ENCODE measurements around the gene CHSY1.

Gene CHSY1

GRCh38 chr15:101168898-101169494 is 82.9 kb downstream of the CHSY1 start:
- no peak overlapping the region for H3K18ac ChIP-seq (ENCODE audit: low read length)
- peaks cover 2% of the 10 kb centered on the region for H3K79me1 ChIP-seq (ENCODE audit: low read depth, low read length)
- H2AK5ac ChIP-seq (ENCODE audit: low read depth, low read length) = no peak overlapping the region
- H3K27me3 ChIP-seq (ENCODE audit: control insufficient read depth in 3 of 3, insufficient read depth in 3 of 3, low read depth in 1 of 3, low read length in 3 of 3) = no peaks in the 10 kb centered on the region
- no peak overlapping the region for H4K91ac ChIP-seq (ENCODE audit: low read depth, low read length, poor library complexity)
- H2BK120ac ChIP-seq (ENCODE audit: low read depth, low read length) = no peak overlapping the region
- WGBS, 2 donors (ENCODE audit: extremely low coverage in 2 of 2, insufficient read length in 2 of 2, insufficient replicate concordance in 1 of 2) = no CpG with 5 or more reads among the region's 6 CpGs
- H3K27ac ChIP-seq (replicated peaks; ENCODE audit: low read length) = no peak overlapping the region
- no peak overlapping the region for H2BK15ac ChIP-seq (ENCODE audit: low read length)
- no peak overlapping the region for H3K9ac ChIP-seq (ENCODE audit: low read depth, low read length, poor library complexity)
- H3K9me3 ChIP-seq (replicated peaks in 1 of 2; ENCODE audit: control insufficient read depth in 2 of 2, insufficient read depth in 1 of 2, low read depth in 1 of 2, low read length in 2 of 2) = peaks cover 4 to 9% of the 10 kb centered on the region in 2 donors
- H3K4me2 ChIP-seq (ENCODE audit: insufficient read depth, low read length, poor library complexity, severe bottlenecking) = no peak overlapping the region
- H3K4me3 ChIP-seq (ENCODE audit: low read length in 2 of 2) = no peak overlapping the region
- peaks cover 0 to 5% of the 10 kb centered on the region in 2 donors for H3K4me1 ChIP-seq (ENCODE audit: control insufficient read depth in 2 of 2, insufficient read depth in 1 of 2, low read depth in 1 of 2, low read length in 2 of 2)
- H2AFZ ChIP-seq (ENCODE audit: low read length) = no peak overlapping the region
- no peak overlapping the region for H3K14ac ChIP-seq (ENCODE audit: low read length)
- no peak overlapping the region for H3K23ac ChIP-seq (ENCODE audit: low read depth, low read length, poor library complexity)
- no peak overlapping the region for H4K8ac ChIP-seq (ENCODE audit: low read depth, low read length)
- peak overlapping the region; percentile 41 for H2BK5ac ChIP-seq (ENCODE audit: low read length)
- H2BK12ac ChIP-seq (ENCODE audit: low read length) = no peak overlapping the region
- no peak for DNase-seq (ENCODE audit: low spot score)
- peaks cover 3 to 6% of the 10 kb centered on the region in 2 donors for H3K36me3 ChIP-seq (replicated peaks in 1 of 2; ENCODE audit: control insufficient read depth in 2 of 2, insufficient read depth in 2 of 2, low read length in 2 of 2)
- H3K4ac ChIP-seq (ENCODE audit: low read length) = no peak overlapping the region

GRCh38 chr15:101168463-101168824 is 83.4 kb downstream of the CHSY1 start:
- Histone ChIP-seq H2BK15ac (ENCODE audit: low read length) (no peak overlapping the region), H3K4me1 (ENCODE audit: control insufficient read depth in 2 of 2, insufficient read depth in 1 of 2, low read depth in 1 of 2, low read length in 2 of 2) (peaks cover 0 to 1% of the 10 kb centered on the region in 2 donors), H4K91ac (ENCODE audit: low read depth, low read length, poor library complexity) (no peak overlapping the region), H3K4me3 (ENCODE audit: low read length in 2 of 2) (no peak overlapping the region), H2BK12ac (ENCODE audit: low read length) (no peak overlapping the region), H3K14ac (ENCODE audit: low read length) (no peak overlapping the region), H3K18ac (ENCODE audit: low read length) (no peak overlapping the region), H4K8ac (ENCODE audit: low read depth, low read length) (no peak overlapping the region), H2AFZ (ENCODE audit: low read length) (no peak overlapping the region), H2BK5ac (ENCODE audit: low read length) (no peak overlapping the region), H3K23ac (ENCODE audit: low read depth, low read length, poor library complexity) (no peak overlapping the region), H3K9ac (ENCODE audit: low read depth, low read length, poor library complexity) (no peak overlapping the region), H3K4me2 (ENCODE audit: insufficient read depth, low read length, poor library complexity, severe bottlenecking) (no peak overlapping the region), H3K9me3 (replicated peaks in 1 of 2; ENCODE audit: control insufficient read depth in 2 of 2, insufficient read depth in 1 of 2, low read depth in 1 of 2, low read length in 2 of 2) (peaks cover 4 to 9% of the 10 kb centered on the region in 2 donors), H3K4ac (ENCODE audit: low read length) (no peak overlapping the region), H2BK120ac (ENCODE audit: low read depth, low read length) (no peak overlapping the region), H3K36me3 (replicated peaks in 1 of 2; ENCODE audit: control insufficient read depth in 2 of 2, insufficient read depth in 2 of 2, low read length in 2 of 2) (peaks cover under 1 to 1% of the 10 kb centered on the region in 2 donors), H3K27me3 (ENCODE audit: control insufficient read depth in 3 of 3, insufficient read depth in 3 of 3, low read depth in 1 of 3, low read length in 3 of 3) (no peaks in the 10 kb centered on the region), H3K79me1 (ENCODE audit: low read depth, low read length) (peaks cover 2% of the 10 kb centered on the region), H2AK5ac (ENCODE audit: low read depth, low read length) (no peak overlapping the region), H3K27ac (replicated peaks; ENCODE audit: low read length) (no peak overlapping the region)
- DNase-seq (ENCODE audit: low spot score) = no peak
- WGBS, 2 donors (ENCODE audit: extremely low coverage in 2 of 2, insufficient read length in 2 of 2, insufficient replicate concordance in 1 of 2) = no CpG with 5 or more reads among the region's 1 CpG

GRCh38 chr15:101167753-101168462 is 83.9 kb downstream of the CHSY1 start:
- peaks cover 0 to 1% of the 10 kb centered on the region in 2 donors for H3K36me3 ChIP-seq (replicated peaks in 1 of 2; ENCODE audit: control insufficient read depth in 2 of 2, insufficient read depth in 2 of 2, low read length in 2 of 2)
- H4K91ac ChIP-seq (ENCODE audit: low read depth, low read length, poor library complexity) = no peak overlapping the region
- no peaks in the 10 kb centered on the region for H3K4me1 ChIP-seq (ENCODE audit: control insufficient read depth in 2 of 2, insufficient read depth in 1 of 2, low read depth in 1 of 2, low read length in 2 of 2)
- H2BK12ac ChIP-seq (ENCODE audit: low read length) = no peak overlapping the region
- H3K4me2 ChIP-seq (ENCODE audit: insufficient read depth, low read length, poor library complexity, severe bottlenecking) = no peak overlapping the region
- DNase-seq (ENCODE audit: low spot score) = no peak
- H3K79me1 ChIP-seq (ENCODE audit: low read depth, low read length) = peaks cover 2% of the 10 kb centered on the region
- H3K27me3 ChIP-seq (ENCODE audit: control insufficient read depth in 3 of 3, insufficient read depth in 3 of 3, low read depth in 1 of 3, low read length in 3 of 3) = no peaks in the 10 kb centered on the region
- H2AFZ ChIP-seq (ENCODE audit: low read length) = no peak overlapping the region
- H2BK5ac ChIP-seq (ENCODE audit: low read length) = no peak overlapping the region
- H3K14ac ChIP-seq (ENCODE audit: low read length) = no peak overlapping the region
- WGBS, 2 donors (ENCODE audit: extremely low coverage in 2 of 2, insufficient read length in 2 of 2, insufficient replicate concordance in 1 of 2) = no CpG with 5 or more reads among the region's 13 CpGs
- no peak overlapping the region for H3K27ac ChIP-seq (replicated peaks; ENCODE audit: low read length)
- no peak overlapping the region for H3K4ac ChIP-seq (ENCODE audit: low read length)
- no peak overlapping the region for H2BK15ac ChIP-seq (ENCODE audit: low read length)
- no peak overlapping the region for H3K9ac ChIP-seq (ENCODE audit: low read depth, low read length, poor library complexity)
- no peak overlapping the region for H2BK120ac ChIP-seq (ENCODE audit: low read depth, low read length)
- no peak overlapping the region for H4K8ac ChIP-seq (ENCODE audit: low read depth, low read length)
- no peak overlapping the region for H3K4me3 ChIP-seq (ENCODE audit: low read length in 2 of 2)
- H3K23ac ChIP-seq (ENCODE audit: low read depth, low read length, poor library complexity) = no peak overlapping the region
- peaks cover 4 to 9% of the 10 kb centered on the region in 2 donors for H3K9me3 ChIP-seq (replicated peaks in 1 of 2; ENCODE audit: control insufficient read depth in 2 of 2, insufficient read depth in 1 of 2, low read depth in 1 of 2, low read length in 2 of 2)
- H2AK5ac ChIP-seq (ENCODE audit: low read depth, low read length) = no peak overlapping the region
- H3K18ac ChIP-seq (ENCODE audit: low read length) = peak overlapping the region; percentile 31

- H3K4me2 ChIP-seq (ENCODE audit: insufficient read depth, low read length, poor library complexity, severe bottlenecking) = no peak overlapping the region
- no peak overlapping the region for H2BK15ac ChIP-seq (ENCODE audit: low read length)
- H3K36me3 ChIP-seq (replicated peaks in 1 of 2; ENCODE audit: control insufficient read depth in 2 of 2, insufficient read depth in 2 of 2, low read length in 2 of 2) = peaks cover 0 to 1% of the 10 kb centered on the region in 2 donors
- H3K9me3 ChIP-seq (replicated peaks in 1 of 2; ENCODE audit: control insufficient read depth in 2 of 2, insufficient read depth in 1 of 2, low read depth in 1 of 2, low read length in 2 of 2) = peaks cover 4 to 9% of the 10 kb centered on the region in 2 donors
- no peak overlapping the region for H3K14ac ChIP-seq (ENCODE audit: low read length)
- no peak for DNase-seq (ENCODE audit: low spot score)
- WGBS, 2 donors (ENCODE audit: extremely low coverage in 2 of 2, insufficient read length in 2 of 2, insufficient replicate concordance in 1 of 2) = no CpG with 5 or more reads among the region's 3 CpGs
- no peak overlapping the region for H3K4me3 ChIP-seq (ENCODE audit: low read length in 2 of 2)
- H3K23ac ChIP-seq (ENCODE audit: low read depth, low read length, poor library complexity) = no peak overlapping the region
- no peak overlapping the region for H3K9ac ChIP-seq (ENCODE audit: low read depth, low read length, poor library complexity)
- H2BK5ac ChIP-seq (ENCODE audit: low read length) = no peak overlapping the region
- H3K27ac ChIP-seq (replicated peaks; ENCODE audit: low read length) = no peak overlapping the region
- no peak overlapping the region for H3K4ac ChIP-seq (ENCODE audit: low read length)
- no peak overlapping the region for H2BK12ac ChIP-seq (ENCODE audit: low read length)
- no peak overlapping the region for H4K91ac ChIP-seq (ENCODE audit: low read depth, low read length, poor library complexity)
- no peak overlapping the region for H4K8ac ChIP-seq (ENCODE audit: low read depth, low read length)
- H2BK120ac ChIP-seq (ENCODE audit: low read depth, low read length) = no peak overlapping the region
- no peak overlapping the region for H2AK5ac ChIP-seq (ENCODE audit: low read depth, low read length)
- no peak overlapping the region for H3K18ac ChIP-seq (ENCODE audit: low read length)
- no peaks in the 10 kb centered on the region for H3K4me1 ChIP-seq (ENCODE audit: control insufficient read depth in 2 of 2, insufficient read depth in 1 of 2, low read depth in 1 of 2, low read length in 2 of 2)
- peaks cover 2% of the 10 kb centered on the region for H3K79me1 ChIP-seq (ENCODE audit: low read depth, low read length)
- no peaks in the 10 kb centered on the region for H3K27me3 ChIP-seq (ENCODE audit: control insufficient read depth in 3 of 3, insufficient read depth in 3 of 3, low read depth in 1 of 3, low read length in 3 of 3)
- H2AFZ ChIP-seq (ENCODE audit: low read length) = no peak overlapping the region
Measured at GRCh38 chr15:101167411-101167752, 84.5 kb downstream of the CHSY1 start.
